Stimulated activated CD4-positive, alpha-beta T cell treated with anti-CD3 and anti-CD28 coated beads, Interleukin-1b, Interleukin-23, amount 100 ng/mL, for 48 hours (primary cell): ENCODE data around the gene RESP18.
A peak's percentile ranks its signal among the peaks of the same experiment; 100 is the strongest.
"Not testable (repeated sequence)": the region's sequence is repeated elsewhere in the genome, so short reads cannot be mapped to it uniquely, and the experiment has no call there.

Source experiments
- DNase-seq: peaks from one replicate; pipeline ENCODE4 v3.0.0-alpha.2; 2020

The RESP18 gene

GRCh38 chr2:219290381-219291171 is 42.0 kb downstream of the RESP18 start:
- DNase-seq: no peak

- no peak for DNase-seq
These were observed 42.8 kb downstream of the RESP18 start for GRCh38 chr2:219289537-219290361.

GRCh38 chr2:219289195-219289536 is 43.4 kb downstream of the RESP18 start:
- no peak for DNase-seq

GRCh38 chr2:219287580-219288265 is 44.8 kb downstream of the RESP18 start:
- DNase-seq: no peak

GRCh38 chr2:219287116-219287440 is 45.5 kb downstream of the RESP18 start:
- not testable (repeated sequence) for DNase-seq

GRCh38 chr2:219286436-219287115 is 46.0 kb downstream of the RESP18 start:
- no peak for DNase-seq

- DNase-seq: no peak
These were observed 46.6 kb downstream of the RESP18 start for GRCh38 chr2:219285894-219286425.

- no peak for DNase-seq
These were observed 47.2 kb downstream of the RESP18 start for GRCh38 chr2:219285373-219285735.

- DNase-seq: no peak
These were observed 47.8 kb downstream of the RESP18 start for GRCh38 chr2:219284501-219285372.

GRCh38 chr2:219282943-219283581 is 49.5 kb downstream of the RESP18 start:
- no peak for DNase-seq

- no peak for DNase-seq
These were observed 50.2 kb downstream of the RESP18 start for GRCh38 chr2:219282375-219282774.

- DNase-seq: no peak
These were observed 51.0 kb downstream of the RESP18 start for GRCh38 chr2:219281588-219281987.

- no peak for DNase-seq
These were observed 51.9 kb downstream of the RESP18 start for GRCh38 chr2:219280651-219281050.

- DNase-seq: no peak
These were observed 52.5 kb downstream of the RESP18 start for GRCh38 chr2:219279916-219280516.

GRCh38 chr2:219279151-219279915 is 53.2 kb downstream of the RESP18 start, which contains the start of gene DNAJB2:
DNAJB2 (plus strand) TSS chr2:219279366; CDS start chr2:219279834, 468 bp downstream.
- peak; percentile 100 for DNase-seq

- DNase-seq: no peak
These were observed 53.8 kb downstream of the RESP18 start for GRCh38 chr2:219278655-219279150.

GRCh38 chr2:219277703-219278654 is 54.6 kb downstream of the RESP18 start:
- peak; percentile 75 for DNase-seq
